Trophoblast cell (in vitro differentiated cells and primary cell): ENCODE data around the gene ZDHHC15.
"Not testable (repeated sequence)": the region's sequence is repeated elsewhere in the genome, so short reads cannot be mapped to it uniquely, and the experiment has no call there.

Source experiments
- DNase-seq, 2 donors: peaks; one replicate each; pipeline ENCODE4 v3.0.0-alpha.2; 2016
- H2AFZ ChIP-seq: 2 replicates; pipeline ENCODE4 v1.6.1; 2013; ENCODE audit warnings: low read length, moderate library complexity, mild to moderate bottlenecking; ENCODE audit not compliant: insufficient read depth, poor library complexity
- H2AK5ac ChIP-seq: 2 replicates; pipeline ENCODE4 v1.6.1; 2013; ENCODE audit warnings: mild to moderate bottlenecking, low read length
- H2BK120ac ChIP-seq: 2 replicates; pipeline ENCODE4 v1.6.1; 2013; ENCODE audit warnings: low read length, mild to moderate bottlenecking, moderate library complexity; ENCODE audit not compliant: insufficient read depth, poor library complexity
- H2BK12ac ChIP-seq: 2 replicates; pipeline ENCODE4 v1.6.1; 2013; ENCODE audit warnings: mild to moderate bottlenecking, low read length, moderate library complexity
- H2BK5ac ChIP-seq: 2 replicates; pipeline ENCODE4 v1.6.1; 2013; ENCODE audit warnings: low read length, low read depth, moderate library complexity, mild to moderate bottlenecking; ENCODE audit not compliant: poor library complexity
- H3K14ac ChIP-seq: 2 replicates; pipeline ENCODE4 v1.6.1; 2013; ENCODE audit warnings: mild to moderate bottlenecking, low read length
- H3K18ac ChIP-seq: 2 replicates; pipeline ENCODE4 v1.6.1; 2013; ENCODE audit warnings: mild to moderate bottlenecking, low read length
- H3K23ac ChIP-seq: 2 replicates; pipeline ENCODE4 v1.6.1; 2013; ENCODE audit warnings: low read length
- H3K27ac ChIP-seq: 2 replicates; pipeline ENCODE4 v1.5.1; 2013; ENCODE audit warnings: low read depth, mild to moderate bottlenecking, inconsistent platforms, low read length, moderate library complexity
- H3K27me3 ChIP-seq: 2 replicates; pipeline ENCODE4 v1.6.1; 2013; ENCODE audit warnings: inconsistent platforms, mild to moderate bottlenecking, low read length, moderate library complexity; ENCODE audit not compliant: insufficient read depth
- H3K36me3 ChIP-seq, 2 experiments: 1 replicate in 1 of 2; 2 replicates in 1 of 2; pipeline ENCODE4 v1.6.1; 2013; ENCODE audit warnings: low read length in 2 of 2, mild to moderate bottlenecking in 2 of 2, moderate library complexity in 1 of 2; ENCODE audit not compliant: insufficient read depth in 2 of 2, control insufficient read depth in 1 of 2
- H3K4ac ChIP-seq: 2 replicates; pipeline ENCODE4 v1.6.1; 2013; ENCODE audit warnings: low read depth, mild to moderate bottlenecking, low read length, moderate library complexity
- H3K4me1 ChIP-seq, 2 experiments: 1 replicate in 1 of 2; 2 replicates in 1 of 2; pipeline ENCODE4 v1.6.1; 2013; ENCODE audit warnings: low read length in 2 of 2, mild to moderate bottlenecking in 2 of 2, moderate library complexity in 1 of 2; ENCODE audit not compliant: insufficient read depth in 2 of 2, control insufficient read depth in 1 of 2
- H3K4me2 ChIP-seq: 2 replicates; pipeline ENCODE4 v1.6.1; 2013; ENCODE audit warnings: inconsistent platforms, mild to moderate bottlenecking, low read length, moderate library complexity
- H3K4me3 ChIP-seq: 2 replicates; pipeline ENCODE4 v1.5.1; 2013; ENCODE audit warnings: mild to moderate bottlenecking, low read depth, low read length, inconsistent platforms
- H3K79me1 ChIP-seq: one replicate; pipeline ENCODE4 v1.6.1; 2013; ENCODE audit warnings: low read length
- H3K79me2 ChIP-seq: 2 replicates; pipeline ENCODE4 v1.6.1; 2013; ENCODE audit warnings: low read length, mild to moderate bottlenecking; ENCODE audit not compliant: control insufficient read depth, insufficient read depth, poor library complexity
- H3K9ac ChIP-seq: 2 replicates; pipeline ENCODE4 v1.6.1; 2013; ENCODE audit warnings: mild to moderate bottlenecking, low read length
- H3K9me3 ChIP-seq: 2 replicates; pipeline ENCODE4 v1.6.1; 2013; ENCODE audit warnings: low read depth, mild to moderate bottlenecking, control low read depth, inconsistent platforms, low read length; ENCODE audit not compliant: insufficient read depth
- H4K12ac ChIP-seq: 2 replicates; pipeline ENCODE4 v1.6.1; 2013; ENCODE audit warnings: low read depth, mild to moderate bottlenecking, low read length, moderate library complexity
- H4K8ac ChIP-seq: 2 replicates; pipeline ENCODE4 v1.6.1; 2013; ENCODE audit warnings: low read depth, mild to moderate bottlenecking, low read length, moderate library complexity
- H4K91ac ChIP-seq: one replicate; pipeline ENCODE4 v1.6.1; 2013; ENCODE audit warnings: low read depth, mild to moderate bottlenecking, low read length, moderate library complexity
- WGBS: extraction: QIAGEN DNeasy Blood & Tissue Kit; methylation state at CpG from one replicate; pipeline ENCODE4 v1.1.7; 2013; ENCODE audit warnings: missing lambda C conversion rate; ENCODE audit not compliant: insufficient read length, insufficient coverage; ENCODE audit errors: extremely low coverage; 5-methylcytosine and 5-hydroxymethylcytosine counted together

ZDHHC15 gene

GRCh38 chrX:75365243-75365975 lies 157.4 kb downstream of the ZDHHC15 start:
- H2AK5ac ChIP-seq: no peak overlapping the region
- no peak for DNase-seq
- H4K12ac ChIP-seq: no peak overlapping the region
- no peaks in the 10 kb centered on the region for H3K79me2 ChIP-seq
- H3K4me2 ChIP-seq: no peak overlapping the region
- no peak overlapping the region for H3K4me3 ChIP-seq
- H3K36me3 ChIP-seq: no peaks in the 10 kb centered on the region
- no peak overlapping the region for H2AFZ ChIP-seq
- H2BK12ac ChIP-seq: no peak overlapping the region
- H4K8ac ChIP-seq: no peak overlapping the region
- no peak overlapping the region for H3K23ac ChIP-seq
- H3K9ac ChIP-seq: no peak overlapping the region
- no peaks in the 10 kb centered on the region for H3K9me3 ChIP-seq
- no peaks in the 10 kb centered on the region for H3K79me1 ChIP-seq
- no peak overlapping the region for H4K91ac ChIP-seq
- no CpG with 5 or more reads among the region's 1 CpG for WGBS
- no peak overlapping the region for H3K14ac ChIP-seq
- H3K18ac ChIP-seq: no peak overlapping the region
- no peaks in the 10 kb centered on the region for H3K27me3 ChIP-seq
- no peak overlapping the region for H2BK5ac ChIP-seq
- H2BK120ac ChIP-seq: no peak overlapping the region
- no peaks in the 10 kb centered on the region for H3K4me1 ChIP-seq
- no peak overlapping the region for H3K27ac ChIP-seq
- H3K4ac ChIP-seq: no peak overlapping the region

- Histone ChIP-seq H3K27ac (no peak overlapping the region), H4K12ac (no peak overlapping the region), H3K9ac (no peak overlapping the region), H2BK120ac (no peak overlapping the region), H2BK12ac (no peak overlapping the region), H3K27me3 (no peaks in the 10 kb centered on the region), H3K18ac (no peak overlapping the region), H2AFZ (no peak overlapping the region), H3K14ac (no peak overlapping the region), H3K9me3 (no peaks in the 10 kb centered on the region), H3K4me1 (no peaks in the 10 kb centered on the region), H4K91ac (no peak overlapping the region), H3K36me3 (no peaks in the 10 kb centered on the region), H2AK5ac (no peak overlapping the region), H4K8ac (no peak overlapping the region), H3K23ac (no peak overlapping the region), H3K4me2 (no peak overlapping the region), H3K4ac (no peak overlapping the region), H2BK5ac (no peak overlapping the region), H3K79me1 (no peaks in the 10 kb centered on the region), H3K4me3 (no peak overlapping the region), H3K79me2 (no peaks in the 10 kb centered on the region)
- no peak for DNase-seq
Measured at GRCh38 chrX:75361788-75362187, 161.0 kb downstream of the ZDHHC15 start.

GRCh38 chrX:75348601-75349000 lies 174.2 kb downstream of the ZDHHC15 start:
- H3K79me1 ChIP-seq, H3K27ac ChIP-seq, H3K79me2 ChIP-seq, H2BK5ac ChIP-seq, DNase-seq, H3K36me3 ChIP-seq, H3K9ac ChIP-seq, H3K27me3 ChIP-seq, H3K14ac ChIP-seq, H4K12ac ChIP-seq, H4K91ac ChIP-seq, H2AFZ ChIP-seq, H3K18ac ChIP-seq, H3K4me2 ChIP-seq, H3K9me3 ChIP-seq, H3K23ac ChIP-seq, H3K4me3 ChIP-seq, H3K4ac ChIP-seq, H2BK12ac ChIP-seq, H3K4me1 ChIP-seq, H2BK120ac ChIP-seq, H4K8ac ChIP-seq, H2AK5ac ChIP-seq: not testable (repeated sequence)

- H2BK5ac ChIP-seq: no peak overlapping the region
- no peak overlapping the region for H2AFZ ChIP-seq
- H3K9me3 ChIP-seq: no peaks in the 10 kb centered on the region
- no peak overlapping the region for H3K9ac ChIP-seq
- H3K4me2 ChIP-seq: no peak overlapping the region
- WGBS: no CpG with 5 or more reads among the region's 2 CpGs
- H4K91ac ChIP-seq: no peak overlapping the region
- no peak for DNase-seq
- no peak overlapping the region for H3K27ac ChIP-seq
- no peaks in the 10 kb centered on the region for H3K79me1 ChIP-seq
- H3K18ac ChIP-seq: no peak overlapping the region
- H3K14ac ChIP-seq: no peak overlapping the region
- no peaks in the 10 kb centered on the region for H3K27me3 ChIP-seq
- H3K23ac ChIP-seq: no peak overlapping the region
- no peak overlapping the region for H3K4ac ChIP-seq
- H3K4me1 ChIP-seq: no peaks in the 10 kb centered on the region
- H3K79me2 ChIP-seq: no peaks in the 10 kb centered on the region
- no peak overlapping the region for H2AK5ac ChIP-seq
- H3K4me3 ChIP-seq: no peak overlapping the region
- peaks cover 1 to 10% of the 10 kb centered on the region in 2 experiments for H3K36me3 ChIP-seq
- H4K8ac ChIP-seq: no peak overlapping the region
- H2BK12ac ChIP-seq: no peak overlapping the region
- no peak overlapping the region for H4K12ac ChIP-seq
- no peak overlapping the region for H2BK120ac ChIP-seq
Measured at GRCh38 chrX:75337525-75337924, 185.3 kb downstream of the ZDHHC15 start.
